ENCODE measurements around the gene FXR2.

Gene FXR2

DNA sequence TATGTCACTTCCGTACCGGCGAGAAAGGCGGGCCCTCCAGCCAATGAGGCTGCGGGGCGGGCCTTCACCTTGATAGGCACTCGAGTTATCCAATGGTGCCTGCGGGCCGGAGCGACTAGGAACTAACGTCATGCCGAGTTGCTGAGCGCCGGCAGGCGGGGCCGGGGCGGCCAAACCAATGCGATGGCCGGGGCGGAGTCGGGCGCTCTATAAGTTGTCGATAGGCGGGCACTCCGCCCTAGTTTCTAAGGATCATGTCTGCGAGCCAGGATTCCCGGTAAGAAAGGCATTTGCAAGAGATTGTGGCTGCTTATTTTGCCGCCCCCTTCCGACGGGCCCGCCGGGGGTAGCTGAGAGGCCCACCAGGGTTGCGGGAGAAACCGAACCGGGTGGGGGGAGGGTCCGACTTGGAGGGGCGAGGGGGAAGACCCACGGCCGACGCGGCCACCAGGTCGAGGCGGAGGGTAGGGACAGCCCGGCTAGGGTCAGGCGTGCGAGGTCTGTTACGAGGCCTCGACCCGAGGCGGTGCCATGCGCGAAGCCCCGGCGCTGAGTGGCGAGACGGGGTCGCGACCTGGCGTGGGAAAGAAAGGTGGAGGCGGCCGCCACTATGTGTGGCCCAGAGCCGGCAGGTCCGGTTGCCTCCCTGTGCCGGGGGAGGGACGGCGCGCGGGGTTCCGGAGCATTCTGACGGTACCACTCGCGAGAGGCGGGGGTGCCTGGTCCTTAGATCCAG is 41.9 kb downstream of the FXR2 start:
- H3K27me3 ChIP-seq (ENCODE audit: insufficient read depth, low read length): no peaks in the 10 kb centered on the region
- peaks cover 29% of the 10 kb centered on the region for H3K4me1 ChIP-seq (ENCODE audit: insufficient read depth, low read length, severe bottlenecking)
- H3K4me3 ChIP-seq (ENCODE audit: low read depth, low read length, poor library complexity, severe bottlenecking): peak overlapping the region; percentile 94
- H4K20me1 ChIP-seq (ENCODE audit: insufficient read depth, low read length): peaks cover 5% of the 10 kb centered on the region; the same call in 1 of the 2 replicates
- H3K9me3 ChIP-seq (ENCODE audit: low read length): no peaks in the 10 kb centered on the region
- peak overlapping the region; percentile 97 for H3K9ac ChIP-seq (ENCODE audit: low read length)
- TF ChIP-seq, protein P1, sequence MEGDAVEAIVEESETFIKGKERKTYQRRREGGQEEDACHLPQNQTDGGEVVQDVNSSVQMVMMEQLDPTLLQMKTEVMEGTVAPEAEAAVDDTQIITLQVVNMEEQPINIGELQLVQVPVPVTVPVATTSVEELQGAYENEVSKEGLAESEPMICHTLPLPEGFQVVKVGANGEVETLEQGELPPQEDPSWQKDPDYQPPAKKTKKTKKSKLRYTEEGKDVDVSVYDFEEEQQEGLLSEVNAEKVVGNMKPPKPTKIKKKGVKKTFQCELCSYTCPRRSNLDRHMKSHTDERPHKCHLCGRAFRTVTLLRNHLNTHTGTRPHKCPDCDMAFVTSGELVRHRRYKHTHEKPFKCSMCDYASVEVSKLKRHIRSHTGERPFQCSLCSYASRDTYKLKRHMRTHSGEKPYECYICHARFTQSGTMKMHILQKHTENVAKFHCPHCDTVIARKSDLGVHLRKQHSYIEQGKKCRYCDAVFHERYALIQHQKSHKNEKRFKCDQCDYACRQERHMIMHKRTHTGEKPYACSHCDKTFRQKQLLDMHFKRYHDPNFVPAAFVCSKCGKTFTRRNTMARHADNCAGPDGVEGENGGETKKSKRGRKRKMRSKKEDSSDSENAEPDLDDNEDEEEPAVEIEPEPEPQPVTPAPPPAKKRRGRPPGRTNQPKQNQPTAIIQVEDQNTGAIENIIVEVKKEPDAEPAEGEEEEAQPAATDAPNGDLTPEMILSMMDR (IDR thresholded peaks at IDR 0.05; ENCODE audit: low read length): no peak
- TF ChIP-seq EZH2 (IDR thresholded peaks at IDR 0.05; ENCODE audit: borderline replicate concordance, low read length): no peak
- peak overlapping the region; percentile 90 for H3K4me2 ChIP-seq (ENCODE audit: low read length)
- H3K79me2 ChIP-seq (ENCODE audit: insufficient read depth, low read length): peaks cover 28% of the 10 kb centered on the region
- peaks cover 85% of the 10 kb centered on the region for H3K36me3 ChIP-seq (ENCODE audit: insufficient read depth, low read length)
- no peak overlapping the region for H2AFZ ChIP-seq (ENCODE audit: low read length)
- no peaks in the 10 kb centered on the region for H3K9me2 ChIP-seq (ENCODE audit: low read depth, low read length)
- peaks cover 27% of the 10 kb centered on the region for H3F3A ChIP-seq (ENCODE audit: insufficient read depth, low read length)
- peak overlapping the region; percentile 90 for H3K27ac ChIP-seq (ENCODE audit: low read depth, low read length, poor library complexity, severe bottlenecking)

DNA sequence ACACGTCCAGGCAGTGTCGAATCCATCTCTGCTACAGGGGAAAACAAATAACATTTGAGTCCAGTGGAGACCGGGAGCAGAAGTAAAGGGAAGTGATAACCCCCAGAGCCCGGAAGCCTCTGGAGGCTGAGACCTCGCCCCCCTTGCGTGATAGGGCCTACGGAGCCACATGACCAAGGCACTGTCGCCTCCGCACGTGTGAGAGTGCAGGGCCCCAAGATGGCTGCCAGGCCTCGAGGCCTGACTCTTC is 42.4 kb downstream of the FXR2 start:
- peak overlapping the region; percentile 94 for H3K4me3 ChIP-seq (ENCODE audit: low read depth, low read length, poor library complexity, severe bottlenecking)
- peak overlapping the region; percentile 85 for H3K4me2 ChIP-seq (ENCODE audit: low read length)
- no peaks in the 10 kb centered on the region for H3K27me3 ChIP-seq (ENCODE audit: insufficient read depth, low read length)
- H3F3A ChIP-seq (ENCODE audit: insufficient read depth, low read length): peaks cover 25% of the 10 kb centered on the region
- H3K9me3 ChIP-seq (ENCODE audit: low read length): no peaks in the 10 kb centered on the region
- H3K27ac ChIP-seq (ENCODE audit: low read depth, low read length, poor library complexity, severe bottlenecking): peak overlapping the region; percentile 61
- H3K36me3 ChIP-seq (ENCODE audit: insufficient read depth, low read length): peaks cover 85% of the 10 kb centered on the region
- no peaks in the 10 kb centered on the region for H3K9me2 ChIP-seq (ENCODE audit: low read depth, low read length)
- H2AFZ ChIP-seq (ENCODE audit: low read length): no peak overlapping the region
- peaks cover 5% of the 10 kb centered on the region; the same call in 1 of the 2 replicates for H4K20me1 ChIP-seq (ENCODE audit: insufficient read depth, low read length)
- H3K9ac ChIP-seq (ENCODE audit: low read length): peak overlapping the region; percentile 93
- H3K4me1 ChIP-seq (ENCODE audit: insufficient read depth, low read length, severe bottlenecking): peaks cover 29% of the 10 kb centered on the region
- no peak for TF ChIP-seq EZH2 (IDR thresholded peaks at IDR 0.05; ENCODE audit: borderline replicate concordance, low read length)
- TF ChIP-seq, protein P1 (IDR thresholded peaks at IDR 0.05; ENCODE audit: low read length): no peak
- peaks cover 28% of the 10 kb centered on the region for H3K79me2 ChIP-seq (ENCODE audit: insufficient read depth, low read length)

DNA sequence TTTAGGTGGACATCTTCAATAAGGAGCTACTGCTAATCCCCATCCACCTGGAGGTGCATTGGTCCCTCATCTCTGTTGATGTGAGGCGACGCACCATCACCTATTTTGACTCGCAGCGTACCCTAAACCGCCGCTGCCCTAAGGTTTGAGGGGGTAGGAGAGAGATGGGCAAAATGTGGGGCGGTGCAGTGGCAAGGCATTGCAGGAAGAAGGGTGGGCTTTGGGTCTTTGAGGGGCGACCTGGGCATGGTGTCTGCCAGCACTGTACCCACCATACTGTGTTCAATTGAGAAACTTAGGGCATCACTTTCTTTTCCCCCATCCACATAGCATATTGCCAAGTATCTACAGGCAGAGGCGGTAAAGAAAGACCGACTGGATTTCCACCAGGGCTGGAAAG is 44.3 kb downstream of the FXR2 start:
- peaks cover 5% of the 10 kb centered on the region; the same call in 1 of the 2 replicates for H4K20me1 ChIP-seq (ENCODE audit: insufficient read depth, low read length)
- H3K36me3 ChIP-seq (ENCODE audit: insufficient read depth, low read length): peaks cover 84% of the 10 kb centered on the region
- peaks cover 10% of the 10 kb centered on the region; the same call in 1 of the 2 replicates for H3F3A ChIP-seq (ENCODE audit: insufficient read depth, low read length)
- peaks cover 27% of the 10 kb centered on the region for H3K79me2 ChIP-seq (ENCODE audit: insufficient read depth, low read length)
- H2AFZ ChIP-seq (ENCODE audit: low read length): no peak overlapping the region
- no peaks in the 10 kb centered on the region for H3K9me2 ChIP-seq (ENCODE audit: low read depth, low read length)
- no peak overlapping the region for H3K4me3 ChIP-seq (ENCODE audit: low read depth, low read length, poor library complexity, severe bottlenecking)
- H3K27ac ChIP-seq (ENCODE audit: low read depth, low read length, poor library complexity, severe bottlenecking): no peak overlapping the region
- TF ChIP-seq, protein P1 (IDR thresholded peaks at IDR 0.05; ENCODE audit: low read length): no peak
- no peak for TF ChIP-seq EZH2 (IDR thresholded peaks at IDR 0.05; ENCODE audit: borderline replicate concordance, low read length)
- no peaks in the 10 kb centered on the region for H3K9me3 ChIP-seq (ENCODE audit: low read length)
- H3K4me1 ChIP-seq (ENCODE audit: insufficient read depth, low read length, severe bottlenecking): peaks cover 22% of the 10 kb centered on the region
- H3K4me2 ChIP-seq (ENCODE audit: low read length): no peak overlapping the region
- H3K27me3 ChIP-seq (ENCODE audit: insufficient read depth, low read length): no peaks in the 10 kb centered on the region
- H3K9ac ChIP-seq (ENCODE audit: low read length): no peak overlapping the region
